ENCODE data around the gene RGR.

Gene RGR

DNA sequence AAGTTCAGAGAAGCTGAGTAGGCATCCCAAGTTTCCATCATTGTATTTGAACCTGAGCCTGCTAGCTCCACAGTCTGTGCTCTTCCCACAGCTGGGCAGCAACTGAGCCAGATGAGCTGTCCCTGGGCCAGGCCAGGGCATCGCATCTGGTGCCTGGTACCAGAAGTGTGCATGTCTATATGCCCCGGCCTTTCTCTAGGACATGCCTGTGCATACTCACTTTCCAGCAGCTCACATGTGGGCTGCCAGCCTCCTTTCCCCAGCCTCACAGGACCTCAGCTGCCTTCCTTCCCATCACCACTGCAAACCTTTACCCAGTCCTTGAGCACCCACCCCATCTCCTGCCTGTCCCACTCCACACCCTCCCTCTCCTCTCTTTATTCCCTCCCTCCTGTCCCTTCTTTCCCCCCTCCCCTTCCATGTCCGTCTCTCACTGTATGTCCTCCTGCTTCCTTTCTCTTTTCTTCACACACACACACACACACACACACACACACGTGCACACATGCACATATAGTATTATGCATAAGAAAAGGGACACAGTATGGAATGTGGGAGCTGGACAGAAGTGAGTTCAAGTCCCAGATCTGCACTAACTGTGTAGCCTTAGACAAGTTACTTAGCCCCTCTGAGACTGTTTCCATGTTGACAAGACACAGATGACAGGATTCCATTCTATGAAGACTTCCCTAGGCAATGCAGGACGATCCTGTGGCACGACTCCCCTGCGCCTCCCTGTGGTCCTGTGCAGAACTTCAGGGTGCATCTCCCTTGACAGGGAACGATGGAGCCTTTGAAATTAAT lies 39.6 kb upstream of the RGR start:
- Histone ChIP-seq H3K27me3 (ENCODE audit: control insufficient read depth, insufficient read depth, low read length) (0 out of 2 replicates have a peak, but pooled peaks cover 5% of the 10 kb centered on the region), H3K27ac (ENCODE audit: low read depth, low read length) (no peak overlapping the region), H3K36me3 (ENCODE audit: control insufficient read depth, insufficient read depth, low read length) (no peaks in the 10 kb centered on the region), H3K4me3 (ENCODE audit: low read depth, low read length) (no peak overlapping the region), H3K4me1 (ENCODE audit: control insufficient read depth, insufficient read depth, low read length) (no peaks in the 10 kb centered on the region), H3K9ac (ENCODE audit: low read length) (no peak overlapping the region), H3K9me3 (ENCODE audit: control insufficient read depth, insufficient read depth, low read depth, low read length) (no peaks in the 10 kb centered on the region)

GRCh38 chr10:84205853-84206525 lies 38.9 kb upstream of the RGR start:
- H3K4me3 ChIP-seq (ENCODE audit: low read depth, low read length), result no peak overlapping the region

GRCh38 chr10:84208023-84208422 lies 36.8 kb upstream of the RGR start:
- Histone ChIP-seq H3K9me3 (ENCODE audit: control insufficient read depth, insufficient read depth, low read depth, low read length) (no peaks in the 10 kb centered on the region), H3K27me3 (ENCODE audit: control insufficient read depth, insufficient read depth, low read length) (0 out of 2 replicates have a peak, but pooled peaks cover 5% of the 10 kb centered on the region), H3K9ac (ENCODE audit: low read length) (no peak overlapping the region), H3K27ac (ENCODE audit: low read depth, low read length) (no peak overlapping the region), H3K36me3 (ENCODE audit: control insufficient read depth, insufficient read depth, low read length) (no peaks in the 10 kb centered on the region), H3K4me1 (ENCODE audit: control insufficient read depth, insufficient read depth, low read length) (no peaks in the 10 kb centered on the region), H3K4me3 (ENCODE audit: low read depth, low read length) (no peak overlapping the region)

More at GRCh38 chr10:84205853-84206525, 38.9 kb upstream of the RGR start:
- Histone ChIP-seq H3K9me3 (ENCODE audit: control insufficient read depth, insufficient read depth, low read depth, low read length) (no peaks in the 10 kb centered on the region), H3K9ac (ENCODE audit: low read length) (no peak overlapping the region), H3K27ac (ENCODE audit: low read depth, low read length) (no peak overlapping the region), H3K4me1 (ENCODE audit: control insufficient read depth, insufficient read depth, low read length) (no peaks in the 10 kb centered on the region), H3K27me3 (ENCODE audit: control insufficient read depth, insufficient read depth, low read length) (0 out of 2 replicates have a peak, but pooled peaks cover 5% of the 10 kb centered on the region), H3K36me3 (ENCODE audit: control insufficient read depth, insufficient read depth, low read length) (no peaks in the 10 kb centered on the region)

DNA sequence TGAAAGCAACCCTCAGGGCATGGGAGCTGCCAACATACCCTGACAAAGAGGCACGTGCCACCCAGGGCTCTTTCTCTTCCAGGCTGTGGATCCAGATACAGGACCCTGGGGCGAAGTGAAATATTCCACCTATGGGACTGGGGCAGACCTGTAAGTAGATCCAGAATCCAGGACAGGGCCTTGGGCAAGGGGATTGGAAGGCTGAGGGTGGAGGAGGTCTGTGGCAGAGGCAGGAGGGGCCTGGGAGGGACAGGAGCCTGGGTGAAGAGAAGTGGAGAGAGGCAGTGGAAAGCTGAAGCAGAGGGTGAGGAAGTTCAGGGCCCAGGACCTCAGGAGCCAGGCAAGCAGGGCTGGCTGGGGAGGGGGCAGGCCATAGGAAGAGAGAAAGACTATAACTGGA lies 33.3 kb upstream of the RGR start:
- Histone ChIP-seq H3K27ac (ENCODE audit: low read depth, low read length) (no peak overlapping the region), H3K4me3 (ENCODE audit: low read depth, low read length) (no peak overlapping the region), H3K9me3 (ENCODE audit: control insufficient read depth, insufficient read depth, low read depth, low read length) (no peaks in the 10 kb centered on the region), H3K36me3 (ENCODE audit: control insufficient read depth, insufficient read depth, low read length) (no peaks in the 10 kb centered on the region), H3K4me1 (ENCODE audit: control insufficient read depth, insufficient read depth, low read length) (no peaks in the 10 kb centered on the region), H3K9ac (ENCODE audit: low read length) (no peak overlapping the region), H3K27me3 (ENCODE audit: control insufficient read depth, insufficient read depth, low read length) (0 out of 2 replicates have a peak, but pooled peaks cover 5% of the 10 kb centered on the region)

- Histone ChIP-seq H3K9ac (ENCODE audit: low read length) (no peak overlapping the region), H3K36me3 (ENCODE audit: control insufficient read depth, insufficient read depth, low read length) (no peaks in the 10 kb centered on the region), H3K9me3 (ENCODE audit: control insufficient read depth, insufficient read depth, low read depth, low read length) (no peaks in the 10 kb centered on the region), H3K27me3 (ENCODE audit: control insufficient read depth, insufficient read depth, low read length) (0 out of 2 replicates have a peak, but pooled peaks cover 5% of the 10 kb centered on the region), H3K27ac (ENCODE audit: low read depth, low read length) (no peak overlapping the region), H3K4me1 (ENCODE audit: control insufficient read depth, insufficient read depth, low read length) (no peaks in the 10 kb centered on the region), H3K4me3 (ENCODE audit: low read depth, low read length) (no peak overlapping the region)
Measured at GRCh38 chr10:84212014-84212413, 32.8 kb upstream of the RGR start.

DNA sequence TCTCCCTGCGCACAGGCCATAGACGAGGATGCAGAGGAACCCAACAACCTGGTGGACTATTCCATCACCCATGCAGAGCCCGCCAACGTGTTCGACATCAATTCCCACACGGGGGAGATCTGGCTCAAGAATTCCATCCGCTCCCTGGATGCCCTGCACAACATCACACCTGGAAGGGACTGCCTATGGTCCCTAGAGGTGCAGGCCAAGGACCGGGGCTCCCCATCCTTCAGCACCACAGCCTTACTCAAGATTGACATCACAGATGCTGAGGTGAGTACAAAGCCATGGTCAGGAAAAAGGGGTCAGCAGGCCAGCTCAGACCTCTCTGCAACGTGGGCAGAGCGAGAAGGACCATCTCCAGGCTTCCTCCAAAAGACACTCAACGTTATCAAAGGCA lies 31.8 kb upstream of the RGR start:
- no peaks in the 10 kb centered on the region for H3K27me3 ChIP-seq (ENCODE audit: control insufficient read depth, insufficient read depth, low read length)
- no peaks in the 10 kb centered on the region for H3K4me1 ChIP-seq (ENCODE audit: control insufficient read depth, insufficient read depth, low read length)
- H3K9ac ChIP-seq (ENCODE audit: low read length), result no peak overlapping the region
- H3K27ac ChIP-seq (ENCODE audit: low read depth, low read length), result no peak overlapping the region
- H3K36me3 ChIP-seq (ENCODE audit: control insufficient read depth, insufficient read depth, low read length), result no peaks in the 10 kb centered on the region
- no peak overlapping the region for H3K4me3 ChIP-seq (ENCODE audit: low read depth, low read length)
- no peaks in the 10 kb centered on the region for H3K9me3 ChIP-seq (ENCODE audit: control insufficient read depth, insufficient read depth, low read depth, low read length)

DNA sequence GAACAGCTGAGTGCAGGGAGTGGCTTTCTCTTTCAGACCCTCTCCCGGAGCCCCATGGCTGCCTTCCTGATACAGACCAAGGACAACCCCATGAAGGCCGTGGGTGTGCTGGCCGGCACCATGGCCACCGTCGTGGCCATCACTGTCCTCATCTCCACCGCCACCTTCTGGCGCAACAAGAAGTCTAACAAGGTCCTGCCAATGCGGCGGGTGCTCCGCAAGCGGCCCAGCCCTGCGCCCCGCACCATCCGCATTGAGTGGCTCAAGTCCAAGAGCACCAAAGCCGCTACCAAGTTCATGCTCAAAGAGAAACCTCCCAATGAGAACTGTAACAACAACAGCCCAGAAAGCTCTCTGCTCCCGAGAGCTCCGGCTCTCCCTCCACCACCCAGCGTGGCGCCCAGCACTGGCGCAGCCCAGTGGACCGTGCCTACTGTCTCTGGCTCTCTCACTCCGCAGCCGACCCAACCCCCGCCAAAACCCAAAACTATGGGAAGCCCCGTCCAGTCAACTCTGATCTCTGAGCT lies 30.7 kb upstream of the RGR start:
- Histone ChIP-seq H3K27me3 (ENCODE audit: control insufficient read depth, insufficient read depth, low read length) (no peaks in the 10 kb centered on the region), H3K9me3 (ENCODE audit: control insufficient read depth, insufficient read depth, low read depth, low read length) (no peaks in the 10 kb centered on the region), H3K4me3 (ENCODE audit: low read depth, low read length) (no peak overlapping the region), H3K4me1 (ENCODE audit: control insufficient read depth, insufficient read depth, low read length) (no peaks in the 10 kb centered on the region), H3K9ac (ENCODE audit: low read length) (no peak overlapping the region), H3K27ac (ENCODE audit: low read depth, low read length) (no peak overlapping the region), H3K36me3 (ENCODE audit: control insufficient read depth, insufficient read depth, low read length) (no peaks in the 10 kb centered on the region)

- Histone ChIP-seq H3K9me3 (ENCODE audit: control insufficient read depth, insufficient read depth, low read depth, low read length) (no peaks in the 10 kb centered on the region), H3K27me3 (ENCODE audit: control insufficient read depth, insufficient read depth, low read length) (no peaks in the 10 kb centered on the region), H3K27ac (ENCODE audit: low read depth, low read length) (no peak overlapping the region), H3K4me3 (ENCODE audit: low read depth, low read length) (no peak overlapping the region), H3K36me3 (ENCODE audit: control insufficient read depth, insufficient read depth, low read length) (no peaks in the 10 kb centered on the region), H3K9ac (ENCODE audit: low read length) (no peak overlapping the region), H3K4me1 (ENCODE audit: control insufficient read depth, insufficient read depth, low read length) (no peaks in the 10 kb centered on the region)
Measured at GRCh38 chr10:84214612-84215235, 30.1 kb upstream of the RGR start.

- no peaks in the 10 kb centered on the region for H3K9me3 ChIP-seq (ENCODE audit: control insufficient read depth, insufficient read depth, low read depth, low read length)
- no peak overlapping the region for H3K9ac ChIP-seq (ENCODE audit: low read length)
- no peaks in the 10 kb centered on the region for H3K27me3 ChIP-seq (ENCODE audit: control insufficient read depth, insufficient read depth, low read length)
- no peaks in the 10 kb centered on the region for H3K36me3 ChIP-seq (ENCODE audit: control insufficient read depth, insufficient read depth, low read length)
- H3K4me1 ChIP-seq (ENCODE audit: control insufficient read depth, insufficient read depth, low read length), result no peaks in the 10 kb centered on the region
- H3K27ac ChIP-seq (ENCODE audit: low read depth, low read length), result no peak overlapping the region
- no peak overlapping the region for H3K4me3 ChIP-seq (ENCODE audit: low read depth, low read length)
Measured at GRCh38 chr10:84216834-84217233, 28.0 kb upstream of the RGR start.

DNA sequence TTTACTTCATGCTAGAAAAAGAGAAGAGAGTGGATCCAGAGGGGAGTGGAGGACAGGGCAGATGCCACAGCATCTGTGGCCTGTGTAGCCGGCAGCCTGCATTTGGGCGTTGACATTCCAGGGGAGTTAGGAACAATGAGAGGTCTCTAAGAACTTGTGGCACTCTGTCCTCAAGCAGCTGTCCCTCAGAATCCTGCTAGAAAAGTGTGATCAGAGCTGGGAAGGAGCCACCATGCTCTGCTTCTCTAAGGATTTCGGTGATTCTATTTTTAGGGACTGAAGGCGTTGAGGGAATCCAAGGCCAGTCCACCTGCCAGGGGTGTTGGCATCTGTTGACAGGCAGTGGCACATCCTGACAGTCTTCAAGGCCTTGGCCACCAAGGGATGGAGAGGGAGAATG lies 27.1 kb upstream of the RGR start:
- Histone ChIP-seq H3K4me1 (ENCODE audit: control insufficient read depth, insufficient read depth, low read length) (no peaks in the 10 kb centered on the region), H3K9ac (ENCODE audit: low read length) (no peak overlapping the region), H3K27ac (ENCODE audit: low read depth, low read length) (no peak overlapping the region), H3K36me3 (ENCODE audit: control insufficient read depth, insufficient read depth, low read length) (no peaks in the 10 kb centered on the region), H3K4me3 (ENCODE audit: low read depth, low read length) (no peak overlapping the region), H3K27me3 (ENCODE audit: control insufficient read depth, insufficient read depth, low read length) (no peaks in the 10 kb centered on the region), H3K9me3 (ENCODE audit: control insufficient read depth, insufficient read depth, low read depth, low read length) (no peaks in the 10 kb centered on the region)

GRCh38 chr10:84221916-84222315 lies 22.9 kb upstream of the RGR start:
- Histone ChIP-seq H3K4me1 (ENCODE audit: control insufficient read depth, insufficient read depth, low read length) (no peaks in the 10 kb centered on the region), H3K27me3 (ENCODE audit: control insufficient read depth, insufficient read depth, low read length) (no peaks in the 10 kb centered on the region; the same call in 1 of the 2 replicates), H3K4me3 (ENCODE audit: low read depth, low read length) (no peak overlapping the region), H3K9ac (ENCODE audit: low read length) (no peak overlapping the region), H3K27ac (ENCODE audit: low read depth, low read length) (no peak overlapping the region), H3K9me3 (ENCODE audit: control insufficient read depth, insufficient read depth, low read depth, low read length) (no peaks in the 10 kb centered on the region), H3K36me3 (ENCODE audit: control insufficient read depth, insufficient read depth, low read length) (no peaks in the 10 kb centered on the region)

Measured in HUES6 (cell line).